Pancreas (tissue), 10 donors: ENCODE data around the gene CAPZA2. TPM values are rescaled to one million over a fixed set of nuclear protein-coding genes. Genes with fewer than 3 reads are reported as not detected.

ENCODE experiments used
- ATAC-seq, 4 donors: fragments of 200-7000 bp; cut with Tn5 transposase; one replicate each; pipeline versions ENCODE4 v1.8.0 to v1.9.1; 2020; ENCODE audit warnings: mild to moderate bottlenecking in 4 of 4, moderate library complexity in 4 of 4
- DNase-seq, 6 donors: peaks; one replicate each; pipeline ENCODE4 v3.0.0-alpha.2; 2020
- FAIRE-seq: peaks from 2 replicates; lab custom pipeline; 2012; peaks lifted over from hg19 to GRCh38; lab: Jason Lieb, UNC
- H3K27ac ChIP-seq, 4 donors: fragments of 200-600 bp; sonication (generic); 1 replicate in 3 of 4; 2 replicates in 1 of 4; pipeline versions ENCODE4 v1.5.0 to v1.8.0; 2020
- H3K27me3 ChIP-seq, 4 donors: fragments of 200-600 bp; one replicate each; pipeline ENCODE4 v1.8.0; 2021
- H3K36me3 ChIP-seq, 3 donors: fragments of 200-600 bp; sonication (generic) in 1 of 3; one replicate each; pipeline versions ENCODE4 v1.5.0 to v1.8.0; 2020 to 2021
- H3K4me1 ChIP-seq, 3 donors: fragments of 200-600 bp; one replicate each; pipeline ENCODE4 v1.8.0; 2021
- H3K4me3 ChIP-seq, 4 donors: fragments of 200-600 bp; sonication (generic) in 2 of 4; one replicate each; pipeline versions ENCODE4 v1.5.0 to v1.8.0; 2020 to 2021
- H3K9me3 ChIP-seq, 4 donors: fragments of 200-600 bp; one replicate each; pipeline ENCODE4 v1.8.0; 2021
- CTCF ChIP-seq, 4 donors: fragments of 200-600 bp; sonication (generic) in 3 of 4; IDR thresholded peaks; one replicate each; pipeline versions ENCODE4 v1.5.0 to v1.8.0; 2021; ENCODE audit warnings: antibody characterized with exemption in 4 of 4
- WGBS, 2 donors: extraction: QIAGEN DNeasy Blood & Tissue Kit; methylation state at CpG; one replicate each; pipeline ENCODE4 v1.1.7; 2013; 5-methylcytosine and 5-hydroxymethylcytosine counted together
- intact Hi-C, 3 donors: fragments of 100-400 bp; cut with DNase I; formaldehyde crosslinking; loops; one replicate each; pipeline versions ENCODE4 v1.11.1 to v1.14.2; 2022
- polyA plus RNA-seq, 2 donors: library from polyadenylated mRNA; stranded (reverse); fragments of 200-250 nt; gene quantifications; one replicate each; pipeline ENCODE4 v1.2.3, GENCODE V29; 2013
- total RNA-seq, 6 donors: library from RNA; stranded (reverse); fragmentation: NEBNext Ultra II Directional in 4 of 6; extraction: Animal tissue kit (Norgen Biotek cat#: 25700) in 4 of 6; gene quantifications; one replicate each; pipeline versions ENCODE4 v1.2.1 to v1.2.4, GENCODE V29; 2021 to 2023
- donor health status: healthy with polysubstance abuse.
- donor health status: DM: no; HTN: no; CAD: no; lungs with moderate emphysema.
- donor health status: DM: no; HTN: no; CAD: no.
- donor health status: control.
- donor health status: control.
- donor health status: Bipolar disorder and iron deficiency.
- donor health status: DM: yes; HTN: yes; CAD: no.
- donor health status: DM: no; HTN: no; CAD: no.
- donor health status: DM: no; HTN: no; CAD: no.
- donor health status: DM: yes; HTN: yes; CAD: no.

Gene CAPZA2
- total and polyA plus RNA-seq, 8 donors, result 10.8 to 97.9 (median 58.3) TPM

- DNase-seq, result no peak
- FAIRE-seq, result no peak
- TF ChIP-seq CTCF (IDR thresholded peaks at IDR 0.05), result no peak
- H3K4me1 ChIP-seq, result peaks cover 0 to 12% (median 9%) of the 10 kb centered on the region in 3 donors
- no peak overlapping the region for H3K4me3 ChIP-seq
- intact Hi-C loops, result no loop called here
- H3K27me3 ChIP-seq, result no peaks in the 10 kb centered on the region
- no peaks in the 10 kb centered on the region for H3K36me3 ChIP-seq
- no peaks in the 10 kb centered on the region for H3K9me3 ChIP-seq
- H3K27ac ChIP-seq, result no peak overlapping the region
- ATAC-seq, result no peak
Measured at GRCh38 chr7:116966601-116967000, 104.2 kb downstream of the CAPZA2 start.

- H3K9me3 ChIP-seq, result no peaks in the 10 kb centered on the region
- DNase-seq, result no peak
- 96 to 98% methylated on average over 5 of the region's 5 CpGs for WGBS, 2 donors
- no peak overlapping the region for H3K4me3 ChIP-seq
- H3K36me3 ChIP-seq, result no peaks in the 10 kb centered on the region
- no peak for ATAC-seq
- no peak for TF ChIP-seq CTCF (IDR thresholded peaks at IDR 0.05)
- peaks cover 0 to 12% (median 9%) of the 10 kb centered on the region in 3 donors for H3K4me1 ChIP-seq
- no peak overlapping the region for H3K27ac ChIP-seq
- no peak for FAIRE-seq
- H3K27me3 ChIP-seq, result no peaks in the 10 kb centered on the region
- intact Hi-C loops, result no loop called here
Measured at GRCh38 chr7:116967254-116967922, 105.0 kb downstream of the CAPZA2 start.

GRCh38 chr7:116967983-116968382, 105.6 kb downstream of the CAPZA2 start:
- Histone ChIP-seq H3K4me3 (no peak overlapping the region), H3K27me3 (no peaks in the 10 kb centered on the region), H3K27ac (no peak overlapping the region), H3K36me3 (no peaks in the 10 kb centered on the region), H3K9me3 (no peaks in the 10 kb centered on the region), H3K4me1 (peaks cover 0 to 12% (median 9%) of the 10 kb centered on the region in 3 donors)
- no peak for DNase-seq
- 69 to 77% methylated on average over 1 of the region's 1 CpG for WGBS, 2 donors
- no peak for TF ChIP-seq CTCF (IDR thresholded peaks at IDR 0.05)
- no peak for FAIRE-seq
- intact Hi-C loops, result no loop called here
- ATAC-seq, result no peak

- no peak for TF ChIP-seq CTCF (IDR thresholded peaks at IDR 0.05)
- H3K27ac ChIP-seq, result no peak overlapping the region
- ATAC-seq, result no peak
- H3K27me3 ChIP-seq, result no peaks in the 10 kb centered on the region
- no peak for DNase-seq
- intact Hi-C loops, result no loop called here
- H3K4me1 ChIP-seq, result peaks cover 0 to 12% (median 9%) of the 10 kb centered on the region in 3 donors
- H3K4me3 ChIP-seq, result no peak overlapping the region
- no peak for FAIRE-seq
- H3K36me3 ChIP-seq, result no peaks in the 10 kb centered on the region
- H3K9me3 ChIP-seq, result no peaks in the 10 kb centered on the region
Measured at GRCh38 chr7:116968631-116969030, 106.2 kb downstream of the CAPZA2 start.

GRCh38 chr7:116969371-116969902, 107.0 kb downstream of the CAPZA2 start:
- intact Hi-C loops, result no loop called here
- H3K27me3 ChIP-seq, result no peaks in the 10 kb centered on the region
- H3K9me3 ChIP-seq, result no peaks in the 10 kb centered on the region
- H3K4me1 ChIP-seq, result peaks cover 0 to 12% (median 9%) of the 10 kb centered on the region in 3 donors
- WGBS, 2 donors, result 83 to 90% methylated on average over 3 of the region's 3 CpGs
- no peaks in the 10 kb centered on the region for H3K36me3 ChIP-seq
- no peak for TF ChIP-seq CTCF (IDR thresholded peaks at IDR 0.05)
- no peak overlapping the region for H3K27ac ChIP-seq
- DNase-seq, result no peak
- ATAC-seq, result peak in 3 of 4 donors; percentile 74 to 78 (median 77)
- no peak overlapping the region for H3K4me3 ChIP-seq
- FAIRE-seq, result no peak
